HepG2 (cell line): ENCODE measurements around the gene PSMA7. TPM values are rescaled to one million over a fixed set of nuclear protein-coding genes. Genes with fewer than 3 reads are reported as not detected.

ENCODE experiments used
- ATAC-seq: fragments of 200-7000 bp; cut with Tn5 transposase; 3 replicates; pipeline ENCODE4 v1.9.1; 2020; ENCODE audit warnings: mild to moderate bottlenecking, moderate library complexity
- BruUV-seq: library from RNA; stranded (reverse); fragments of 400-500 nt; replicated peaks from 2 replicates; lab custom pipeline; 2021; lab: Mats Ljungman, UMichigan
- CTCF ChIA-PET: fragments of 300-600 bp; formaldehyde crosslinking; extraction: SDS; loops from one replicate; lab custom pipeline; 2021; ENCODE audit warnings: low total read pairs, inconsistent platforms, low intra/inter-chr PET ratio; lab: Yijun Ruan, JAX
- POLR2A ChIA-PET: fragments of 350-600 bp; sonication (Branson Sonifier 250); formaldehyde crosslinking; loops from one replicate; lab custom pipeline; 2020; ENCODE audit warnings: antibody characterized with exemption, inconsistent platforms; lab: Yijun Ruan, JAX
- DNase-seq: peaks from one replicate; pipeline ENCODE4 v3.0.0-alpha.2; 2015; ENCODE audit warnings: low spot score
- FAIRE-seq: peaks from 3 replicates; lab custom pipeline; 2011; peaks lifted over from hg19 to GRCh38; lab: Jason Lieb, UNC
- H2AFZ ChIP-seq: one replicate; pipeline ENCODE4 v1.6.1; 2011; ENCODE audit warnings: low read length, inconsistent platforms
- H3K27ac ChIP-seq: fragments of 300-600 bp; 3 replicates; pipeline ENCODE4 v1.8.0; 2011; ENCODE audit warnings: mixed run types, mild to moderate bottlenecking, mixed read lengths, low read length, inconsistent platforms; ENCODE audit not compliant: insufficient read depth; ENCODE audit errors: extremely low read length
- H3K27me3 ChIP-seq, 2 experiments: fragments of 200-600 bp in 1 of 2; 2 replicates in 1 of 2; 3 replicates in 1 of 2; pipeline versions ENCODE4 v1.6.0 to v1.8.0; 2011; ENCODE audit warnings: low read length in 2 of 2, mild to moderate bottlenecking in 2 of 2, moderate library complexity in 2 of 2, inconsistent platforms in 1 of 2; ENCODE audit not compliant: insufficient read depth in 2 of 2, control insufficient read depth in 1 of 2
- H3K36me3 ChIP-seq, 2 experiments: fragments of 200-600 bp in 1 of 2; replicated peaks in 1 of 2; 2 replicates in 1 of 2; 3 replicates in 1 of 2; pipeline versions ENCODE4 v1.5.1 to v1.8.0; 2011; ENCODE audit warnings: low read length in 2 of 2, inconsistent platforms in 1 of 2; ENCODE audit not compliant: insufficient read depth in 2 of 2, control insufficient read depth in 1 of 2
- H3K4me1 ChIP-seq: 2 replicates; pipeline ENCODE4 v1.5.1; 2012; ENCODE audit warnings: low read length, inconsistent platforms; ENCODE audit not compliant: insufficient read depth
- H3K4me2 ChIP-seq: 2 replicates; pipeline ENCODE4 v1.6.0; 2011; ENCODE audit warnings: low read depth, low read length, inconsistent platforms
- H3K4me3 ChIP-seq, 3 experiments: fragments of 200-600 bp in 1 of 3; sonication (generic), shearing (Covaris generic) in 1 of 3; replicated peaks in 1 of 3; 2 replicates each; pipeline ENCODE4 v1.5.1; 2011 to 2016; ENCODE audit warnings: low read length in 3 of 3, inconsistent platforms in 2 of 3, low read depth in 2 of 3, mild to moderate bottlenecking in 2 of 3, control low read depth in 1 of 3, mixed read lengths in 1 of 3; ENCODE audit not compliant: insufficient read depth in 1 of 3
- H3K79me2 ChIP-seq: one replicate; pipeline ENCODE4 v1.6.1; 2011; ENCODE audit warnings: low read length, inconsistent platforms; ENCODE audit not compliant: insufficient read depth
- H3K9ac ChIP-seq: 2 replicates; pipeline ENCODE4 v1.6.0; 2011; ENCODE audit warnings: mild to moderate bottlenecking, low read depth, low read length, inconsistent platforms; ENCODE audit not compliant: insufficient read depth
- H3K9me3 ChIP-seq: 2 replicates; pipeline ENCODE4 v1.5.1; 2012; ENCODE audit warnings: mild to moderate bottlenecking, low read length
- H4K20me1 ChIP-seq: 2 replicates; pipeline ENCODE4 v1.6.0; 2011; ENCODE audit warnings: inconsistent platforms, mild to moderate bottlenecking, low read length, moderate library complexity; ENCODE audit not compliant: insufficient read depth
- ADNP ChIP-seq: sonication (generic); formaldehyde crosslinking; IDR thresholded peaks from 2 replicates; pipeline ENCODE4 v1.4.0; 2020; ENCODE audit warnings: missing genetic modification reagents
- ASH2L ChIP-seq: fragments of 300-600, 200-600 bp; sonication (generic); IDR thresholded peaks from 2 replicates; pipeline ENCODE4 v1.7.0; 2017; ENCODE audit warnings: low read depth, mild to moderate bottlenecking, moderate library complexity, mixed read lengths, low read length; ENCODE audit not compliant: insufficient read length
- ELF3 ChIP-seq: IDR thresholded peaks from 2 replicates; pipeline ENCODE4 v1.6.1; 2016; ENCODE audit warnings: missing genetic modification reagents, missing compliant biosample characterization
- GLI4 ChIP-seq: sonication (generic); formaldehyde crosslinking; IDR thresholded peaks from 2 replicates; pipeline ENCODE4 v1.5.1; 2020; ENCODE audit warnings: missing genetic modification reagents, mild to moderate bottlenecking, moderate library complexity, borderline replicate concordance
- MLLT10 ChIP-seq: sonication (generic); formaldehyde crosslinking; IDR thresholded peaks from 2 replicates; pipeline ENCODE4 v1.4.0; 2020; ENCODE audit warnings: missing genetic modification reagents
- PAF1 ChIP-seq: IDR thresholded peaks from 2 replicates; pipeline ENCODE4 v1.6.1; 2016; ENCODE audit warnings: missing genetic modification reagents, missing compliant biosample characterization
- POLR2A ChIP-seq, 2 experiments: IDR thresholded peaks; 2 replicates each; pipeline ENCODE4 v1.6.1; 2011; ENCODE audit warnings: low read depth in 2 of 2, low read length in 2 of 2, mild to moderate bottlenecking in 1 of 2, moderate library complexity in 1 of 2; ENCODE audit not compliant: insufficient read depth in 1 of 2
- RBM22 ChIP-seq: fragments of 200-400 bp; formaldehyde crosslinking; optimal IDR thresholded peaks from 2 replicates; pipeline ENCODE3; 2017; ENCODE audit warnings: mild to moderate bottlenecking, low read length, moderate library complexity
- TBP ChIP-seq: sonication (generic); formaldehyde crosslinking; IDR thresholded peaks from 2 replicates; pipeline ENCODE4 v1.5.0; 2020; ENCODE audit warnings: missing genetic modification reagents
- ZKSCAN1 ChIP-seq: fragments of 150-350 bp; IDR thresholded peaks from 2 replicates; pipeline ENCODE4 v1.6.1; 2014; ENCODE audit warnings: low read length
- ZNF282 ChIP-seq: fragments of 450-650 bp; IDR thresholded peaks from 2 replicates; pipeline ENCODE4 v1.6.1; 2018; ENCODE audit not compliant: partially characterized antibody
- ZNF687 ChIP-seq: sonication (generic); formaldehyde crosslinking; IDR thresholded peaks from 2 replicates; pipeline ENCODE4 v1.5.1; 2020; ENCODE audit warnings: mild to moderate bottlenecking, missing genetic modification reagents, moderate library complexity
- ZNF746 ChIP-seq: sonication (generic); formaldehyde crosslinking; IDR thresholded peaks from 2 replicates; pipeline ENCODE4 v1.8.0; 2022; ENCODE audit warnings: mild to moderate bottlenecking, missing genetic modification reagents
- ZNF772 ChIP-seq: sonication (generic); formaldehyde crosslinking; IDR thresholded peaks from 2 replicates; pipeline ENCODE4 v1.5.0; 2020; ENCODE audit warnings: mild to moderate bottlenecking, missing genetic modification reagents
- ZNF773 ChIP-seq: sonication (generic); formaldehyde crosslinking; IDR thresholded peaks from 2 replicates; pipeline ENCODE4 v1.4.0; 2020; ENCODE audit warnings: missing genetic modification reagents, borderline replicate concordance
- ZNF777 ChIP-seq: sonication (generic); formaldehyde crosslinking; IDR thresholded peaks from 2 replicates; pipeline ENCODE4 v1.4.0; 2020; ENCODE audit warnings: missing genetic modification reagents
- WGBS: methylation state at CpG from one replicate; pipeline ENCODE4 v1.1.6; 2017; ENCODE audit warnings: low lambda C conversion rate; 5-methylcytosine and 5-hydroxymethylcytosine counted together
- in situ Hi-C: cut with HindIII; loops from 2 replicates; pipeline ENCODE4 v1.10.0; 2017; ENCODE audit warnings: low pct_unique_long_range_greater_than_20kb; ENCODE audit not compliant: extremely low pct_ligation_motif_present
- intact Hi-C: fragments of 100-400 bp; cut with micrococcal nuclease; formaldehyde crosslinking; loops from one replicate; pipeline ENCODE4 v1.10.0; 2022; ENCODE audit not compliant: unreplicated experiment
- polyA plus RNA-seq, 8 experiments: library from polyadenylated mRNA; depleted of rRNA in 3 of 8; stranded (reverse) in 7 of 8; unstranded in 1 of 8; fragments of >200 nt; fragmentation: Illumina TruSeq in 4 of 8; extraction: Trizol in 4 of 8; gene quantifications; 2 replicates each; pipeline versions ENCODE4 v1.2.1 to v1.2.3, GENCODE V29; 2011 to 2016; ENCODE audit warnings: low read depth in 4 of 8, missing spikeins in 1 of 8, mixed read lengths in 1 of 8; ENCODE audit not compliant: insufficient read depth in 1 of 8
- total RNA-seq, 5 experiments: library from RNA; depleted of rRNA; stranded (reverse); fragments of >200 nt; fragmentation: Illumina TruSeq; extraction: Trizol; gene quantifications; 2 replicates each; pipeline ENCODE4 v1.2.3, GENCODE V29; 2016; ENCODE audit warnings: low read depth in 1 of 5

The PSMA7 gene
- total and polyA plus RNA-seq, 2 of the 13 experiments (the other 11 are each of a cell fraction or from before 2014, with no cell fraction given): 531 to 631 TPM

GRCh38 chr20:62168061-62168460, 24.9 kb upstream of the PSMA7 start:
- 93% methylated on average over 4 of the region's 4 CpGs for WGBS
- CTCF ChIA-PET: no interaction called here
- BruUV-seq: no TSS peak

GRCh38 chr20:62167474-62167873, 24.3 kb upstream of the PSMA7 start:
- Histone ChIP-seq H3K27me3 (no peaks in the 10 kb centered on the region), H3K36me3 (peaks cover 51 to 68% of the 10 kb centered on the region in 2 experiments; a peak in 4 of 5 replicates), H3K4me1 (no peaks in the 10 kb centered on the region), H3K9ac (no peak overlapping the region), H3K9me3 (no peaks in the 10 kb centered on the region), H3K79me2 (no peaks in the 10 kb centered on the region), H4K20me1 (no peaks in the 10 kb centered on the region)
- ATAC-seq (no peak), FAIRE-seq (no peak)
- CTCF ChIA-PET: no interaction called here
- intact Hi-C loops (no loop called here), in situ Hi-C loops (no loop called here)
- BruUV-seq: no TSS peak
- TF ChIP-seq ZNF777 (CRISPR knock-in tag) (no peak), ZNF687 (0 out of 2 replicates have a peak, but pooled peaks have one; percentile 13)
- TF ChIP-seq, all 625 proteins: peak for 1
- Histone ChIP-seq H2AFZ (no peak overlapping the region), H3K27ac (no peak overlapping the region), H3K4me3 (no peak overlapping the region), H3K4me2 (no peak overlapping the region)
- no peak for DNase-seq
- POLR2A ChIA-PET: interaction anchor here (1.4 kb wide), 1 partner anchor 11 kb away, joined by 6 read pairs; no protein-coding TSS in a partner anchor
- 96% methylated on average over 6 of the region's 6 CpGs for WGBS

More at GRCh38 chr20:62168061-62168460, 24.9 kb upstream of the PSMA7 start:
- DNase-seq (no peak), FAIRE-seq (no peak), ATAC-seq (no peak)
- H3K27ac ChIP-seq: no peak overlapping the region
- in situ Hi-C loops: no loop called here
- H3K9ac ChIP-seq: no peak overlapping the region
- H3K4me1 ChIP-seq: no peaks in the 10 kb centered on the region
- no peak overlapping the region for H3K4me3 ChIP-seq
- intact Hi-C loops: no loop called here
- POLR2A ChIA-PET: interaction anchor here (1.4 kb wide), 1 partner anchor 12 kb away, joined by 6 read pairs; no protein-coding TSS in a partner anchor
- no peaks in the 10 kb centered on the region for H3K79me2 ChIP-seq
- TF ChIP-seq GLI4 (CRISPR knock-in tag): no peak
- TF ChIP-seq PAF1: no peak
- no peak for TF ChIP-seq MLLT10 (CRISPR knock-in tag)
- no peak for TF ChIP-seq TBP (CRISPR knock-in tag)
- no peak for TF ChIP-seq ZKSCAN1
- no peak for TF ChIP-seq ZNF773
- TF ChIP-seq ASH2L: no peak
- no peak for TF ChIP-seq ZNF282
- TF ChIP-seq ELF3 (CRISPR knock-in tag): no peak
- TF ChIP-seq RBM22: peak; percentile 19
- no peak for TF ChIP-seq ZNF772
- no peak for TF ChIP-seq ADNP
- TF ChIP-seq POLR2A (IDR thresholded peaks at IDR 0.05; ENCODE audit: insufficient read depth in 1 of 2, low read depth in 2 of 2, low read length in 2 of 2): 0 out of 4 replicates have a peak, but pooled peaks of 1 of the 2 experiments have one; percentile 4
- TF ChIP-seq ZNF746 (CRISPR knock-in tag): no peak
- peaks cover 46 to 68% of the 10 kb centered on the region in 2 experiments; a peak in 4 of 5 replicates for H3K36me3 ChIP-seq
- no peaks in the 10 kb centered on the region for H4K20me1 ChIP-seq
- H2AFZ ChIP-seq: no peak overlapping the region
- H3K9me3 ChIP-seq: no peaks in the 10 kb centered on the region
- no peak overlapping the region for H3K4me2 ChIP-seq
- no peaks in the 10 kb centered on the region for H3K27me3 ChIP-seq
